ENCODE results near the gene KRTAP2-1.
"Not testable (repeated sequence)": the region's sequence is repeated elsewhere in the genome, so short reads cannot be mapped to it uniquely, and the experiment has no call there.

The KRTAP2-1 gene, protein sequence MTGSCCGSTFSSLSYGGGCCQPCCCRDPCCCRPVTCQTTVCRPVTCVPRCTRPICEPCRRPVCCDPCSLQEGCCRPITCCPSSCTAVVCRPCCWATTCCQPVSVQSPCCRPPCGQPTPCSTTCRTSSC

DNA sequence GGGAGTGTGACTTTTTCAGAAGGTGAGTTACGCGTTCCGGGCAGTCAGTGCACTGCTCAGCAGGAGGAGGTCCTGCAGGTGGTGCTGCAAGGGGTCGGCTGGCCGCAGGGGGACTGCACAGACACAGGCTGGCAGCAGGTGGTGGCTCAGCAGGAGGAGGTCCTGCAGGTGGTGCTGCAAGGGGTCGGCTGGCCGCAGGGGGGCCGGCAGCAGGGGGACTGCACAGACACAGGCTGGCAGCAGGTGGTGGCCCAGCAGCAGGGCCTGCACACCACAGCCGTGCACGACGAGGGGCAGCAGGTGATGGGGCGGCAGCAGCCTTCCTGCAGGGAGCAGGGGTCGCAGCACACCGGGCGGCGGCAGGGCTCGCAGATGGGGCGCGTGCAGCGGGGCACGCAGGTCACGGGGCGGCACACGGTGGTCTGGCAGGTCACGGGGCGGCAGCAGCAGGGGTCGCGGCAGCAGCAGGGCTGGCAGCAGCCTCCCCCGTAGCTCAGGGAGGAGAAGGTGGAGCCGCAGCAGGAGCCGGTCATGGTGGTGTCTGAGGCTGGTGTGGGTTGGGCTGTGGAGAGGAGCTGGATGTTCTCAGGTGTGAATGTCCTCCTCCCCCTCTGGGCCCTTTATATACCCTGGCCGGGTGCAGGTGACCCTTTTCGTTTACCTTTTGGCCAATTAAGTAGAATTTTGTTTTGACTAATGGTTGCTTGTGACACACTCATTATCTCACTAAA is at the start of gene KRTAP2-1:
KRTAP2-1 (minus strand) TSS at position 582 of the 731 bp plus-strand sequence; CDS start at position 533, 49 bp downstream.
- not testable (repeated sequence) for DNase-seq (ENCODE audit: low read depth)

DNA sequence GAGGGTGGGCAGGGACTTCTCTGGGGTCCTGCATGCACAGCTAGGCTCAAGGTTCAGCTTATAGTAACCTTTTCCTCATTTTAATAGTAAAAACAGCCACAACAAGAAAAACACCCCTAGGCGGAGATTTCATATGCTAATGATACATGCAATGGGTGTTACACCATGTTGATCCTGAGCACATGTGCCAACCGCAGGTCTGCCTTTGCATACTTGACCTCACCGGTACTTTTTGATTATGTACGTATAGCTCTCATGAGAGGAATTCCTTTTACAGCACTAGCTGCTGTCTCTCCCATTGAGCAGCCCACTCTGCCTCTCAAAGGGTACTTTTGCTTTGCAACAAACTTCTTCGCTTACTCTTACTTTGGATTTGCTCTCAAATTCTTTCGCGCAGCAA is 48.9 kb upstream of the KRTAP2-1 start:
- DNase-seq (ENCODE audit: low read depth) = no peak

DNA sequence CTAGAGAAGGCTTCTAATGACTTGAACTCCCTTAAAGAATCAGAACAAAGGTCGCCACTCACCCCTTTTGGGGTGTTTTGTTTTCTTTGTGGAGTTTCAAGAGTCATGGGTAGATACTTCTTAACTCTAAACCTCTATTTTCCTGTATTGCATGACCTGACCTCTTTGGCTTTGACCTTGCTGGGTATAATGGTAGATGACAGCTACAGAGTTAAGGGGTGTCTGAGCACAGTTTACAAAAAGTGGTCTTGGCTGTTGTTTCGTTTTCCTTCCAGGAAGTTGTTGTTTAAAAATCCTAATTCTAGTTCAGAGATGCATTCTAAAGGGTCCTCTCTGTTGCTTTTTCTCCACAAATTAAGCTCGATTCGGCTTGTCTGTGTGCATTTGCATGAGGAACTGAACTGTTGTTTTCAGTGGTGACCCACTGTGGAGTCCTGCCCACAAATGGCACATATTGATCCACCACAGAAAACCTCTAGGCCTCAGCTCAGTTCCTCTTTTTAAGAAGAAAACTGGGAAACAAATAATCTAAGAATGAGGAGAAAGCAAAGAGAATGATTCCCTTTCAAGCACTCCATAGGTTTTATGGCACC is 41.7 kb upstream of the KRTAP2-1 start:
- not testable (repeated sequence) for DNase-seq (ENCODE audit: low read depth)

DNA sequence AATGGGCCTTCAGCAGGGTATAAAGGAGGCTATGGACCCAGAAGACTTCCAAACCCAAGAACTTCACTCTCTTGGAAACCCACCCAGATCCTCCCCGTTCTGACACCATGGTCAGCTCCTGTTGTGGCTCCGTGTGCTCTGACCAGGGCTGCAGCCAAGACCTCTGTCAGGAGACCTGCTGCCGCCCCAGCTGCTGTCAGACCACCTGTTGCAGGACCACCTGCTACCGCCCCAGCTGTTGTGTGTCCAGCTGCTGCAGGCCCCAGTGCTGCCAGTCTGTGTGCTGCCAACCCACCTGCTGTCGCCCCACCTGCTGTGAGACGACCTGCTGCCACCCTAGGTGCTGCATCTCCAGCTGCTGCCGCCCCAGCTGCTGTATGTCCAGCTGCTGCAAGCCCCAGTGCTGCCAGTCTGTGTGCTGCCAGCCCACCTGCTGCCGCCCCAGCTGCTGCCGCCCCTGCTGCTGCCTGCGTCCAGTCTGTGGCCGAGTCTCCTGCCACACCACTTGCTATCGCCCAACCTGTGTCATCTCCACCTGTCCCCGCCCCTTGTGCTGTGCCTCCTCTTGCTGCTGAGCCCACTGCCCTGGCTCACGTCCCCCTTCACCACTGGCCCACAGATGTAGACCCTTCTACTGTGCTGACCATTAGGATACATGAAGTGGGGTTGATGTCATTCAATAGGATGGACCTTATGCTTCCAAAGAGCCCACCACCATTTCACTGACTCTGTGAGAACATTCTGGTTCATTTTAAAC is 37.2 kb upstream of the KRTAP2-1 start, which contains the start of gene KRTAP4-7:
KRTAP4-7 (plus strand) TSS at position 51 of the 757 bp plus-strand sequence; CDS start at position 108, 57 bp downstream.
- not testable (repeated sequence) for DNase-seq (ENCODE audit: low read depth)

DNA sequence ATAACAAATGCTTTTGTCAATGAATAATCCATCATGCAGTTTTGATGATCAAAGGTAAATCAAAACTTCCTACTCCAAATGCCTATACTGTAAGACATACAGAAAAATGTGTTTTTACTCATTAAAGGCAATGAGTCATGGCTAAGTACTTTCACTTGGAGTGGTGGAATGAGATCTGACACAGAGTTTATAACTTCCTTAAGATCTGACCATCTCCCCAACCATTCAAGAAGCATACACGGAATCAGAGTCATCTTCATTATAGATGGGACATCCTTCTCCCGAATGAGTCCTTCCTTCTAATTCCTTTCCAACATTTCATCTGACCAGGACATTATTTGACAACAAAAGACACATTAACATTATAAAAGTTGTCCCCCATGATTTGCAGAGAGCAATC is 36.3 kb upstream of the KRTAP2-1 start:
- not testable (repeated sequence) for DNase-seq (ENCODE audit: low read depth)

DNA sequence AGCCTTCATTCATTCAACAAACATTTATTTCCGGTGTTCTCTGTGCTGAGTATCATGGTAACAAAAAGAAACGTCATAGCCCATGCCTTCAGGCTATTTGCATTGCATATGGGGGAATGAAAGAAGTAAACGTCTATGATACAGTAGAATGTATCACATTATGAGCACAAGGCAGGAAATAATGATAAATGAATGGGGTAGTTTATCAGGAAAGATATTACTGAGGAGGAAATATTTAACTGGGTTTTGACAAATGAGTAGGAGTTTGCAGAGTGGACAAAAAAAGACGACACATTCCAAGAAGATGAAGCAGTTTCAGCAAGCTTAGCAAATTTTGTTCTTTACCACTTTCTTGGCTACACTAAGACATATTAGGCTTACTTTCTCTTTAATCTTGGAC is 35.5 kb upstream of the KRTAP2-1 start:
- DNase-seq (ENCODE audit: low read depth) = no peak

DNA sequence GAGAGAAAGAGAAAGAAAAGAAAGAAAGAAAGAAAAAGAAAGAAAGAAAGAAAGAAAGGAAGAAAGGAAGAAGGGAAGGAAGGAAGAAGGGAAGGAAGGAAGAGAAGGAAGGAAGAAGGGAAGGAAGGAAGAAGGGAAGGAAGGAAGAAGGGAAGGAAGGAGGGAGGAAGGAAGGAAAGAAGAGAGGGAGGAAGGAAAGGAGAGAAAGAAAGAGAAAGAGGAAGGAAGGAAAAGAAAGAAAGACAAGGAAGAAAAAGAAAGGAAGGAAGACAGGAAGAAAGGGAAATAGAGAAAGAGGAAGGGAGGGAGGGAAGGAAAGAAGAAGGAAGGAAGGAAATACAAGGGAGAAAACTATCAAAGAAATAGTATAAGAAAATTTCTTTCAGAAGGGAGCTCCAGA is 29.7 kb upstream of the KRTAP2-1 start:
- no peak for DNase-seq (ENCODE audit: low read depth)

DNA sequence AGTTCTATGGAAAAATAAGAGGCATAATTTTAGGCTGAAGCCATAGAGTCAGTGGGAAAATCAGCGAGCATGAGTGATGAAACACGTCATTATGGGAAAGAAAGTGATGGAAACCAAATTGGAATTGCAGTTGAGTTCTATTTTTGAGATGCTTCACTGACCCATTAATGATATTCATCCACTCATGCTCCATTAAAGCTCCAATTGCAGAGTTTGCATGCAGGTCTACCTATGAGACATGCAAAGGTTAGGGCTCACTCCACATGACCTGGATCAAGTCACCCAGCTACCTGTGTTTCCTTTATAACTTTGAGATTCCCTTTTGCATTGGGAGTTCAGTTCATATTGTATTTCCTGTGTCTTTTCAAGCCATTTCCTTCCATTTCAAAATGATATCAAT is 26.6 kb upstream of the KRTAP2-1 start:
- no peak for DNase-seq (ENCODE audit: low read depth)

DNA sequence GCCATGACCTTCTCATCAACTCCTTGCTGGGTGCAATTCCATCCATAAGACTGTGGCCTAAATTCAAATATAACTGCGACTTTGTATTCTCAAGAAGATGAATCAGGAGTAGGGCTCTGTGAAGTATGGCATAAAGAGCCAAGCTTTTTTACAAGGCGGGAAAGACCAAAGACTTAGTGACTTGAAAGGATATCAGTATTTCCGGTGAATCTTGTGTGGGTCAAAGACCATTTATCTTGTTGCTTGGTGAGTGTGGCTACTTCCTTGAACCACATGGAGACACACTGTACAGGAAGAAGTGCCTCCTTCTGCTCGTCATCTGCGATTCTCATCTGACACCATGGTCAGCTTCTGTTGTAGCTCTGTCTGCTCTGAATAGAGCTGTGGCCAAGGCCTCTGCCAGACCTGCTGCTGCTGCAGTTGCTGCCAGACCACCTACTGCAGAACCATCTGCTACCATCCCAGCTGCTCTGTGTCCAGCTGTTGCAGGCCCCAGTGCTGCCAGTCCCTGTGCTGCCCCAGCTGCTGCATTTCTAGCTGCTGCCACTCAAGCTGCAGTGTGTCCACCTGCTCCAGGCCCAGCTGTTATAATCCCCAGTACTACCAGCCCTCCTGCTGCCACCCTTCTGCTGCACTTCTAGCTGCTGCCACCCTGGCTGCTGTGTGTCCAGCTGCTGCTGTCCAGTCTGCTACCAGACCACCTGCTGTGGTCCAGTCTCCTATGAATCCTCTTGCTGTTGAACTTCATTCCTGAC is 24.7 kb upstream of the KRTAP2-1 start:
- DNase-seq (ENCODE audit: low read depth) = no peak

DNA sequence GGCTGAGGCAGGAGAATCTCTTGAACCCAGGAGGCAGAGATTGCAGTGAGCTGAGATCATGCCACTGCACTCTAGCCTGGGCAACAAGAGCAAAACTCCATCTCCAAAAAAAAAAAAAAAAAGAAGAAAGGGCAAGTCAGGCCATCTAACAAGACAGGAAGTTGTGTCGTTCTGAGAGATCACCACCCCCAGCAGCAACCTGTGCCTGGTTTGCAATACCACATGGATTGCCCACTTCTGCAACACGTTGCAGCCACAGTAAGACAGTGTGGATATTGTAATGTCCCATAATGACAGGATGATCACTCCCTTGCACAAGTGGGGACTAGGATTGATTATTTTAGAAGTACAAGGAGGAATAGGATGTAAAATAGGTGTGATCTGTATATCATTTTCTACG is 21.9 kb upstream of the KRTAP2-1 start:
- no peak for DNase-seq (ENCODE audit: low read depth)

DNA sequence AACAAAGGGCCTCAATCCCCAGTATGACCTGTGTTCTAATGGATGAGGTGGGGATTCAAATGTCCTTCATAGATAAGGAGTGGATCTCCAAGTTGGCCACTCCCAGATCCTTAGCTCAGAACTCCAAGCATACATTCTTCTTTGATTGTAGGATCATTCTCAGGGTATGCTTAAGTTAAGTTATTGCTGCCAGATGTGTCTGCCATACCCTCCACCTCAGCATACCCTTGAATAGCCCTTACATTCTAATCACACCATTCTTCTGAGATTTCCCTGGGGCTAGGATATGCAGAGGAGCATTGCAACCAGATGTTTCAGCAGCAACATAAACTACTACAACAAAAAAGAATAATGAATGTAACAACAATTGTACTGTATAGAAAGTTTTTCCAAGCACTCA is 20.2 kb upstream of the KRTAP2-1 start:
- no peak for DNase-seq (ENCODE audit: low read depth)

DNA sequence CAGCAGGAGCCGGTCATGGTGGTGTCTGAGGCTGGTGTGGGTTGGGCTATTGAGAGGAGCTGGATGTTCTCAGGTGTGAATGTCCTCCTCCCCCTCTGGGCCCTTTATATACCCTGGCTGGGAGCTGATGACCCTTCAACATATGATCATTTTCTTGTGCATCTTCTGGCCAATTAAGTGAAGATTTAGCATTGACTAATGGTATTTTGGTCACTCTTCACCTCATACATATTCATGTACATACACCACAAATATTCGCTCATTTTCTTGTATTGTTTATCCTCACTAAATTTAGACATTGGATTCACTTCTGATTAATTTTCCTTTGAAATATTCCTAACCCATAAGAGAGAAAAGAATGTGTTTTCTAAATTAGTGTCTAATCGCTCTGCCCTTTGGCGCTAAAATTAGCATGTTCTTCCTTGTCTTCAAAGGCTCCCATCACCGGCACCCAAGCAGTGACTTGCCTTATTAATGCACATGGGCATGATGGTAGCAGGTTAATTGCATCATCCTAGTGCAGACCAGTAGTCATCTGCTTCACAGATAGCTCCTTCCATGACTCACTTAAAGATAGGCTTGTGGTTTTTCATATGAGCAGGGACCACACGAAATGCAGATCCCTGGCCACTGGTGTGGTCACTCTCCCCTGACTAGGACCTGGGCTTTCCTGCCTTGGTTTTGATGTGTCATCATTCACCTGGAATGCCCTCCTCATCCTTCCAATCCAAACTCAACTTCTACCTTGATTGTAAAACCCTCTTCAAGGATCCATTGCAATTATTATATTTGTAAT is 18.9 kb upstream of the KRTAP2-1 start, which contains the start of gene KRTAP2-4:
KRTAP2-4 (minus strand) TSS at position 51 of the 796 bp plus-strand sequence; CDS start at position 17, 34 bp downstream.
- DNase-seq (ENCODE audit: low read depth) = peak; percentile 80

DNA sequence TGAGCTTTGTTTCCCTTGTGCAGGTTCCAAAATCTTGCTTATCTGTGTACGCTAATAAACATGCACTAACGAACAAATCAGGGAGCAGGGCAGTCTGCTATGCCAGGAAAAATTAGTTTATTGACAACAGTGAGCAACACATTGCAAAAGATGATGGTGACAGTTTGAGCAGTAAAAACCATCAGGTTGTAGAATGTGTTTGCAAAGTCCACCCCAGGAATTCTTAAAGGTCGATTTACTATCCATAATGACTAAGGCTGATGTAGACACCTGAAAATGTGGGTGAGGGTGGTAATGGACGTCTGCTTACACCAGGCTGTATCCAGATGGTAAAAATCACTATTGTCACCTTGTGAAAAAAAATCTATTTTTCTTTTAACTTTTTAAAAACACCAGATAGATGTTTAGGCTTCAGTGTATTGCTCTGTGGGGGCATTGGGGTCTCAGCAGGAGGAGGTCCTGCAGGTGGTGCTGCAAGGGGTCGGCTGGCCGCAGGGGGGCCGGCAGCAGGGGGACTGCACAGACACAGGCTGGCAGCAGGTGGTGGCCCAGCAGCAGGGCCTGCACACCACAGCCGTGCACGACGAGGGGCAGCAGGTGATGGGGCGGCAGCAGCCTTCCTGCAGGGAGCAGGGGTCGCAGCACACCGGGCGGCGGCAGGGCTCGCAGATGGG is 18.0 kb upstream of the KRTAP2-1 start:
- DNase-seq (ENCODE audit: low read depth) = not testable (repeated sequence)

DNA sequence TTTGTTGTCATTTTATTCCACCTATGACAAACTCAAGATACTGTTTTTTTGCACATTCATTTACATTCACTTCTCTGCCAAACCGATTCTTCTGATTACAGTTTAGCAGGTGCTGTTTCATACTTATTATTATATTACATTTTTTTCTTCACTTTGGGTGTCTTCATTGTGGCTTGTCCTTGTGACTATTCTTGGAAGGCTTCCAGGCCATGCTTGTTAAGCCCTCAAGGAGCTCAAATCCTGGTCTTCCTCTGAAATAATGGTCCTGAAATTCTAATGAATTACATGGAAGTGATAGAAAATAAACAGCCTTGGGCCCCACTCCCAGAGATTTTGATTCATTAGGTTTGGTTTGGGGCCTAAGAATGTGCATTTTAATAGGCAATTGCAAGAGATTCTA is 17.2 kb upstream of the KRTAP2-1 start:
- DNase-seq (ENCODE audit: low read depth) = no peak

DNA sequence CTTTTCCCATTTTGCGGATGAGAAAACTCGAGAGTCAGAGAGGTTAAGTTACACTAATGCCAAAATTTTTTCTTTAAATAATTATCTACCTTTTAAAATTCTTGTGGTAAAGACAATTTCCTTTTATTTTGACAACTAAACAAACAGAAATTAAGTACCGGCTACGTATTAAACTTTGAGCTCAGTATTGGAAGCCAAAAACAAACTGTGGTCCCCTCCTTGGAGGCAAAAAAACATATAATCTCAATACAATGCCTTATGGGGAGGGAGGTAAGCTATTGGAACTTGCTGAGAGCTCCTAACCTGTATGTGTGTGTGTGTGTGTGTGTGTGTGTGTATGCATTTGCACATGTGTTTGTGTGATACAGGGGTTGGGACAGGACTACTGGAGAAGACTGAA is 16.3 kb upstream of the KRTAP2-1 start:
- DNase-seq (ENCODE audit: low read depth) = no peak

DNA sequence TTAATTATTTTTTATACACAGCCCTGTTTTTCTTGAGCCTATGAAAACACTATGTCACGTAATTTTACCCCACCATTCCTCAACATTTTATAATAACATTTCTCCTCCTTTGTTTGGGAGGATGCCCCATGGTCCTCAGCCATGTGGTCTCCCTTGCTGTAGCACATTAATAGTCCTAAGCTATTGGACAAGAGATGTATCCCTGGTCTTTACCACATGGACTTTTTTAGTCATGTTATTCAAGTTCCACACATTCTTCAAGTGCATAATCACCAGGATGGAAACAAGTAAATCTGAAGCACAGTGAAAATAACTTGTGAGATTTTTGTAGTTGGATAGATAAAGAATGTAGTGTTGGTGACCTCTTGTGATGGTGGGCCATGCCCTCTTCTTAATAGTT is 14.8 kb upstream of the KRTAP2-1 start:
- DNase-seq (ENCODE audit: low read depth) = peak; percentile 90

DNA sequence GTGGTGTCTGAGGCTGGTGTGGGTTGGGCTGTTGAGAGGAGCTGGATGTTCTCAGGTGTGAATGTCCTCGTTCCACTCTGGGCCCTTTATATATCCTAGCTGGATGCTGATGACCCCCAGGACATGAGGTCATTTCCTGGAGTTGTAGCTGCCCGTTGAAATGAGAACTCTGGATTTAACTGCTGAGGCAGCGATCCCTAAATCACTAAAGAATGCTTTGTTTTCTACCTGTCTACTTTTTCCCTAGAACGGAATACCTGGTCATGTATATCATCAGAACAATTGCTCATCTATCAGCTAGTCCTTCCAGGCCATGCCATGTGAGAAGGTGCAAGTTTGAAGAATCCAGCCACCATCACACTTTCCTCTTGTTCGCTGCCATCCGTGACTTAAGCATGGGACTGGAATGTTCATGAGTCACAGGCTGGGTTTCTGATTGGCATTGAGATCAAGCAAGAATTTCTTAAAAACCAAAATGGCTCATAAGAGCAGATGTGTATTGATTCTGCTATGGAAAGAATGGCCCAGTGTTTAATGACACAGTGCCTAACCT is 13.0 kb upstream of the KRTAP2-1 start, which contains the start of gene KRTAP2-3:
KRTAP2-3 (minus strand) TSS at position 63 of the 553 bp plus-strand sequence. CDS start 64 bp downstream, outside the sequence.
- peak; percentile 94 for DNase-seq (ENCODE audit: low read depth)

DNA sequence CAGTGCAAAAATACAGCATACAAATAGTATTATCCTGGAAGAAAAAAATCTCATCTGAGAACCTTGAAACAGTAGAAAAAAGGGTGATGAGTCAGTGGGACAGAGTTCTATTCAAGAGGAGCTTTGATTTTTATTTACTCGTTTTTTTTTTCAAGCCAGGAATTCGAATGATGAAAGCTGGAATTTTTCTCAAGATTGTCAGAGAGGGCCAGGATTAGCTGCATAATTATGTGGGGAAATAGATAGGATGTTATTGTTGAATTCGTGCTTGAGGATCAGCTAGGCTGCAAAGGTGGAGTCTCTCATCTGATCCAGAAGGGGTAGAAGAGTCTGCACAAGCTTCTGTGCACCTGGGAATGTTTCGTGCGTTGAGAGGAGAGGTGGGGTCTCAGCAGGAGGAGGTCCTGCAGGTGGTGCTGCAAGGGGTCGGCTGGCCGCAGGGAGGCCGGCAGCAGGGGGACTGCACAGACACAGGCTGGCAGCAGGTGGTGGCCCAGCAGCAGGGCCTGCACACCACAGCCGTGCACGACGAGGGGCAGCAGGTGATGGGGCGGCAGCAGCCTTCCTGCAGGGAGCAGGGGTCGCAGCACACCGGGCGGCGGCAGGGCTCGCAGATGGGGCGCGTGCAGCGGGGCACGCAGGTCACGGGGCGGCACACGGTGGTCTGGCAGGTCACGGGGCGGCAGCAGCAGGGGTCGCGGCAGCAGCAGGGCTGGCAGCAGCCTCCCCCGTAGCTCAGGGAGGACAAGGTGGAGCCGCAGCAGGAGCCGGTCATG is 12.3 kb upstream of the KRTAP2-1 start:
- peak; percentile 86 for DNase-seq (ENCODE audit: low read depth)

DNA sequence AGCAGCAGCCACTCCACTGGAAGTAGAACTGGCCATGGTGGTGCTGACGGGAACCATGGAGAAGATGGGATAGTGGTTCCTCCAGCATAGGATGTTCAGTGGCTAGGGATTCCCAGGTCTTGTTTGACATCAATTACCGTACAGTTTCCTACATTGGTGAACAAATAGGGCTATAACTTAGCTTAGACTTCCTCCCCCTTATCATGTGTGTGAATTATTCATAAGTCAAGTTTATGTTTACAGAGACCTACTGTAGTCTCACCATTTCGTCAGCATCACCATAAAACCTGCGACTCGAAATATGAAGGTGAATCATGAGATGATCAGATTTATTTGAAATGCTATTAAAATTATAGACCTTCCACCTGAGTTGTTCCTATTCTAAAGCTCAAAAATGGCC is 11.6 kb upstream of the KRTAP2-1 start:
- DNase-seq (ENCODE audit: low read depth) = no peak
